ENCODE data around the gene ZIC5.

GRCh38 chr13:99960663-99961311 is 10.8 kb downstream of the ZIC5 start:
- no peak for TF ChIP-seq CTCF (IDR thresholded peaks at IDR 0.05)
- no peak for TF ChIP-seq POLR2A (IDR thresholded peaks at IDR 0.05)
